ENCODE measurements around the gene EHF.
"Not testable (repeated sequence)": the region's sequence is repeated elsewhere in the genome, so short reads cannot be mapped to it uniquely, and the experiment has no call there.

EHF gene

GRCh38 chr11:34620820-34621792 is at the start of gene EHF:
EHF (plus strand) TSS chr11:34621093; CDS start chr11:34642631, 21,538 bp downstream.
- no peak for DNase-seq (ENCODE audit: extremely low read depth in 1 of 2, low read depth in 1 of 2)

- no peak for DNase-seq (ENCODE audit: extremely low read depth in 1 of 2, low read depth in 1 of 2)
These were observed 47.4 kb upstream of the EHF start for GRCh38 chr11:34573537-34573936.

- no peak for DNase-seq (ENCODE audit: extremely low read depth in 1 of 2, low read depth in 1 of 2)
These were observed 45.6 kb upstream of the EHF start for GRCh38 chr11:34575261-34575660.

- no peak for DNase-seq (ENCODE audit: extremely low read depth in 1 of 2, low read depth in 1 of 2)
These were observed 45.2 kb upstream of the EHF start for GRCh38 chr11:34575671-34576070.

GRCh38 chr11:34576331-34576730 is 44.6 kb upstream of the EHF start:
- DNase-seq (ENCODE audit: extremely low read depth in 1 of 2, low read depth in 1 of 2), result no peak

- DNase-seq (ENCODE audit: extremely low read depth in 1 of 2, low read depth in 1 of 2), result no peak
These were observed 37.1 kb upstream of the EHF start for GRCh38 chr11:34583818-34584217.

GRCh38 chr11:34585304-34585734 is 35.6 kb upstream of the EHF start:
- DNase-seq (ENCODE audit: extremely low read depth in 1 of 2, low read depth in 1 of 2), result no peak

- no peak for DNase-seq (ENCODE audit: extremely low read depth in 1 of 2, low read depth in 1 of 2)
These were observed 35.0 kb upstream of the EHF start for GRCh38 chr11:34585735-34586487.

- DNase-seq (ENCODE audit: extremely low read depth in 1 of 2, low read depth in 1 of 2), result no peak
These were observed 34.2 kb upstream of the EHF start for GRCh38 chr11:34586488-34587281.

- DNase-seq (ENCODE audit: extremely low read depth in 1 of 2, low read depth in 1 of 2), result no peak
These were observed 33.6 kb upstream of the EHF start for GRCh38 chr11:34587282-34587677.

- no peak for DNase-seq (ENCODE audit: extremely low read depth in 1 of 2, low read depth in 1 of 2)
These were observed 32.9 kb upstream of the EHF start for GRCh38 chr11:34588023-34588422.

GRCh38 chr11:34588701-34589100 is 32.2 kb upstream of the EHF start:
- no peak for DNase-seq (ENCODE audit: extremely low read depth in 1 of 2, low read depth in 1 of 2)

- DNase-seq (ENCODE audit: extremely low read depth in 1 of 2, low read depth in 1 of 2), result not testable (repeated sequence)
These were observed 31.7 kb upstream of the EHF start for GRCh38 chr11:34589177-34589576.

GRCh38 chr11:34593085-34593484 is 27.8 kb upstream of the EHF start:
- DNase-seq (ENCODE audit: extremely low read depth in 1 of 2, low read depth in 1 of 2), result no peak

- no peak for DNase-seq (ENCODE audit: extremely low read depth in 1 of 2, low read depth in 1 of 2)
These were observed 26.3 kb upstream of the EHF start for GRCh38 chr11:34594603-34595002.

GRCh38 chr11:34595391-34595790 is 25.5 kb upstream of the EHF start:
- no peak for DNase-seq (ENCODE audit: extremely low read depth in 1 of 2, low read depth in 1 of 2)

GRCh38 chr11:34595960-34596644 is 24.8 kb upstream of the EHF start:
- DNase-seq (ENCODE audit: extremely low read depth in 1 of 2, low read depth in 1 of 2), result no peak

GRCh38 chr11:34599406-34599945 is 21.4 kb upstream of the EHF start:
- no peak for DNase-seq (ENCODE audit: extremely low read depth in 1 of 2, low read depth in 1 of 2)

- no peak for DNase-seq (ENCODE audit: extremely low read depth in 1 of 2, low read depth in 1 of 2)
These were observed 20.4 kb upstream of the EHF start for GRCh38 chr11:34600339-34601084.

- DNase-seq (ENCODE audit: extremely low read depth in 1 of 2, low read depth in 1 of 2), result no peak
These were observed 19.8 kb upstream of the EHF start for GRCh38 chr11:34601085-34601444.

Data from stimulated activated CD8-positive, alpha-beta memory T cell treated with anti-CD3 and anti-CD28 coated beads, Interleukin-7, amount 100 ng/mL, for 48 hours (primary cell).